Caco-2 (cell line): ENCODE data around the gene SORCS2. TPM values are rescaled to one million over a fixed set of nuclear protein-coding genes. Genes with fewer than 3 reads are reported as not detected.

ENCODE experiments used
- BruUV-seq: library from RNA; stranded (reverse); fragments of 400-500 nt; replicated peaks from 2 replicates; lab custom pipeline; 2021; lab: Mats Ljungman, UMichigan
- CTCF ChIA-PET: fragments of 300-600 bp; sonication (Branson Sonifier 250); formaldehyde crosslinking; loops from one replicate; lab custom pipeline; 2022; ENCODE audit warnings: antibody characterized with exemption; lab: Charles Lee
- POLR2A ChIA-PET: fragments of 300-600 bp; sonication (Branson Sonifier 250); formaldehyde crosslinking; loops from one replicate; lab custom pipeline; 2022; ENCODE audit warnings: antibody characterized with exemption; lab: Charles Lee
- DNase-seq, 2 experiments: peaks; one replicate each; pipeline versions ENCODE4 v3.0.0 to v3.0.0-alpha.2; 2020 to 2022
- H3K27me3 ChIP-seq: replicated peaks from 2 replicates; pipeline ENCODE4 v1.6.0; 2011; ENCODE audit warnings: low read length; ENCODE audit not compliant: control insufficient read depth, insufficient read depth
- H3K36me3 ChIP-seq: 2 replicates; pipeline ENCODE4 v1.5.1; 2011; ENCODE audit warnings: low read length; ENCODE audit not compliant: control insufficient read depth, insufficient read depth
- H3K4me1 ChIP-seq: fragments of 250-450 bp; sonication (Bioruptor Pico); 2 replicates; pipeline ENCODE4 v1.5.1; 2020; ENCODE audit warnings: mild to moderate bottlenecking
- H3K4me3 ChIP-seq: 2 replicates; pipeline ENCODE4 v1.5.1; 2011; ENCODE audit warnings: low read depth, mild to moderate bottlenecking, control low read depth, low read length
- H3K9me3 ChIP-seq: fragments of 250-450 bp; sonication (Bioruptor Pico); 2 replicates; pipeline ENCODE4 v1.5.1; 2020; ENCODE audit warnings: mild to moderate bottlenecking, moderate library complexity
- H3K27ac Mint-ChIP-seq: one replicate; pipeline ENCODE4 v1.8.0; 2022; ENCODE audit warnings: mixed read lengths; ENCODE audit not compliant: unreplicated experiment
- H3K27me3 Mint-ChIP-seq: one replicate; pipeline ENCODE4 v1.8.0; 2022; ENCODE audit warnings: mixed read lengths; ENCODE audit not compliant: insufficient read depth, unreplicated experiment
- H3K36me3 Mint-ChIP-seq: one replicate; pipeline ENCODE4 v1.8.0; 2022; ENCODE audit warnings: mild to moderate bottlenecking, mixed read lengths; ENCODE audit not compliant: insufficient read depth, unreplicated experiment
- H3K4me1 Mint-ChIP-seq: one replicate; pipeline ENCODE4 v1.8.0; 2022; ENCODE audit warnings: low read depth, mixed read lengths; ENCODE audit not compliant: unreplicated experiment
- H3K4me3 Mint-ChIP-seq: one replicate; pipeline ENCODE4 v1.8.0; 2022; ENCODE audit warnings: mild to moderate bottlenecking, moderate library complexity, mixed read lengths; ENCODE audit not compliant: unreplicated experiment
- H3K9me3 Mint-ChIP-seq: one replicate; pipeline ENCODE4 v1.8.0; 2022; ENCODE audit warnings: mixed read lengths; ENCODE audit not compliant: unreplicated experiment
- CTCF ChIP-seq, 2 experiments: fragments of 200-600 bp in 1 of 2; IDR thresholded peaks; 1 replicate in 1 of 2; 2 replicates in 1 of 2; pipeline versions ENCODE4 v1.5.1 to v1.8.0; 2011 to 2022; ENCODE audit warnings: antibody characterized with exemption in 1 of 2, control low read depth in 1 of 2, inconsistent platforms in 1 of 2, low read depth in 1 of 2, low read length in 1 of 2, mild to moderate bottlenecking in 1 of 2, moderate library complexity in 1 of 2; ENCODE audit not compliant: insufficient read depth in 1 of 2, severe bottlenecking in 1 of 2, unreplicated experiment in 1 of 2
- intact Hi-C: fragments of 100-400 bp; cut with micrococcal nuclease; formaldehyde crosslinking; loops from one replicate; pipeline ENCODE4 v1.10.0; 2022; ENCODE audit not compliant: unreplicated experiment
- microRNA-seq: library from miRNA; unstranded; fragments of <30 nt; microRNA quantifications from one replicate; pipeline ENCODE4 v1.2.0, GENCODE V29; 2022
- total RNA-seq: library from RNA; stranded (reverse); gene quantifications from 2 replicates; pipeline ENCODE4 v1.2.3, GENCODE V29; 2022

The SORCS2 gene
- total RNA-seq, 1 experiment from 2014 or later, result 1.6 TPM

GRCh38 chr4:7790999-7791398 is 598.7 kb downstream of the SORCS2 start:
- Histone ChIP-seq H3K36me3 (no peaks in the 10 kb centered on the region), H3K4me3 (no peak overlapping the region), H3K9me3 (no peaks in the 10 kb centered on the region), H3K4me1 (no peaks in the 10 kb centered on the region), H3K27me3 (no peaks in the 10 kb centered on the region)
- ChIA-PET CTCF (interaction anchor here (1.5 kb wide), 1 partner anchor 11 kb away, joined by 5 read pairs; no protein-coding TSS in a partner anchor), POLR2A (no interaction called here)
- no peak for TF ChIP-seq CTCF (IDR thresholded peaks at IDR 0.05; ENCODE audit: insufficient read depth in 1 of 2, low read depth in 1 of 2, low read length in 1 of 2, severe bottlenecking in 1 of 2, unreplicated experiment in 1 of 2)
- Mint-ChIP-seq H3K9me3 (no peaks in the 10 kb centered on the region), H3K27ac (no peak overlapping the region), H3K4me3 (no peak overlapping the region), H3K4me1 (no peaks in the 10 kb centered on the region), H3K36me3 (peaks cover 25% of the 10 kb centered on the region), H3K27me3 (no peaks in the 10 kb centered on the region)
- no peak for DNase-seq
- intact Hi-C loops, result no loop called here
- no TSS peak for BruUV-seq

Small RNAs within 50 kb of the gene (microRNA-seq; reads per million reads assigned to microRNA genes)
- gene MIR4274, result not detected
- gene MIR4798, result 0.74 reads per million

Other genes starting within 250 kb of the SORCS2 start
- gene TADA2B, start 149.2 kb upstream of the SORCS2 start, total RNA-seq, result 17.2 and 21.8 TPM in 2 replicates
- 47.3 and 51.7 TPM in 2 replicates for gene GRPEL1, start 124.5 kb upstream of the SORCS2 start, total RNA-seq
- 14.3 and 14.7 TPM in 2 replicates for gene PSAPL1, start 242.4 kb downstream of the SORCS2 start, total RNA-seq